RWPE2 (cell line): ENCODE measurements around the gene COMMD7.
A peak's percentile ranks its signal among the peaks of the same experiment; 100 is the strongest.

ENCODE experiments used
- ATAC-seq: fragments of 200-7000 bp; cut with Tn5 transposase; 3 replicates; pipeline ENCODE4 v1.9.1; 2021; ENCODE audit warnings: low read depth
- DNase-seq: peaks from one replicate; pipeline ENCODE4 v3.0.0-alpha.2; 2020; ENCODE audit warnings: low spot score
- H3K27ac ChIP-seq: fragments of 450-650 bp; 2 replicates; pipeline ENCODE4 v1.5.1; 2017; ENCODE audit warnings: mild to moderate bottlenecking; ENCODE audit not compliant: poor library complexity, severe bottlenecking
- H3K27me3 ChIP-seq: fragments of 250-450 bp; sonication (Bioruptor Pico); 2 replicates; pipeline ENCODE4 v1.5.1; 2021; ENCODE audit warnings: mild to moderate bottlenecking, moderate library complexity; ENCODE audit not compliant: insufficient read depth, poor library complexity, severe bottlenecking
- H3K36me3 ChIP-seq: fragments of 250-450 bp; sonication (Bioruptor Pico); 2 replicates; pipeline ENCODE4 v1.5.1; 2020; ENCODE audit warnings: low read depth, mild to moderate bottlenecking, moderate library complexity
- H3K4me1 ChIP-seq: fragments of 250-450 bp; sonication (Bioruptor Pico); 2 replicates; pipeline ENCODE4 v1.5.1; 2021; ENCODE audit warnings: mild to moderate bottlenecking, moderate library complexity; ENCODE audit not compliant: insufficient read depth, poor library complexity, severe bottlenecking
- H3K4me3 ChIP-seq: fragments of 250-450 bp; sonication (Bioruptor Pico); 2 replicates; pipeline ENCODE4 v1.5.1; 2021; ENCODE audit warnings: mild to moderate bottlenecking, moderate library complexity; ENCODE audit not compliant: severe bottlenecking
- H3K9me3 ChIP-seq: fragments of 250-450 bp; sonication (Bioruptor Pico); 2 replicates; pipeline ENCODE4 v1.5.1; 2021; ENCODE audit warnings: mild to moderate bottlenecking, moderate library complexity; ENCODE audit not compliant: severe bottlenecking
- CTCF ChIP-seq: fragments of 450-650 bp; IDR thresholded peaks from one replicate; pipeline ENCODE4 v1.5.1; 2017; ENCODE audit warnings: mild to moderate bottlenecking, moderate library complexity; ENCODE audit not compliant: poor library complexity, severe bottlenecking

The COMMD7 gene

GRCh38 chr20:32655903-32656512 lies 87.3 kb downstream of the COMMD7 start:
- no peak for ATAC-seq
- DNase-seq = no peak

GRCh38 chr20:32652739-32653526 lies 90.3 kb downstream of the COMMD7 start:
- peak; percentile 100 for TF ChIP-seq CTCF
- ATAC-seq (peak; percentile 94), DNase-seq (peak; percentile 87)
- Histone ChIP-seq H3K9me3 (no peaks in the 10 kb centered on the region), H3K4me1 (no peaks in the 10 kb centered on the region), H3K4me3 (no peak overlapping the region), H3K27ac (no peak overlapping the region), H3K36me3 (no peaks in the 10 kb centered on the region), H3K27me3 (no peaks in the 10 kb centered on the region)

More at GRCh38 chr20:32655903-32656512, 87.3 kb downstream of the COMMD7 start:
- Histone ChIP-seq H3K27me3 (no peaks in the 10 kb centered on the region), H3K9me3 (no peaks in the 10 kb centered on the region), H3K4me1 (no peaks in the 10 kb centered on the region), H3K4me3 (no peak overlapping the region), H3K36me3 (no peaks in the 10 kb centered on the region), H3K27ac (no peak overlapping the region)
- TF ChIP-seq CTCF = no peak
